HFFc6 (cell line): ENCODE results near the gene FA2H. TPM values are rescaled to one million over a fixed set of nuclear protein-coding genes. Genes with fewer than 3 reads are reported as not detected.

Experiments used
- DNase-seq: peaks from one replicate; pipeline ENCODE4 v3.0.0-alpha.2; 2018
- H3K27ac Mint-ChIP-seq: 2 replicates; pipeline ENCODE4 v1.8.0; 2020; ENCODE audit warnings: mild to moderate bottlenecking, mixed read lengths
- H3K27me3 Mint-ChIP-seq: 2 replicates; pipeline ENCODE4 v1.8.0; 2021; ENCODE audit warnings: mild to moderate bottlenecking, moderate library complexity, mixed read lengths; ENCODE audit not compliant: insufficient read depth
- H3K36me3 Mint-ChIP-seq: 2 replicates; pipeline ENCODE4 v1.8.0; 2021; ENCODE audit warnings: low read depth, mixed read lengths
- H3K4me1 Mint-ChIP-seq: 2 replicates; pipeline ENCODE4 v1.8.0; 2020; ENCODE audit warnings: low read depth, mixed read lengths
- H3K4me3 Mint-ChIP-seq: 2 replicates; pipeline ENCODE4 v1.8.0; 2020; ENCODE audit warnings: mild to moderate bottlenecking, moderate library complexity, mixed read lengths
- H3K9me3 Mint-ChIP-seq: 2 replicates; pipeline ENCODE4 v1.8.0; 2020; ENCODE audit warnings: mild to moderate bottlenecking, mixed read lengths
- total RNA-seq, 6 experiments: library from RNA; stranded (reverse); fragmentation: NEBNext Ultra II Directional; extraction: Animal tissue kit (Norgen Biotek cat#: 25700); gene quantifications; 2 replicates in 1 of 6; 3 replicates in 5 of 6; pipeline ENCODE4 v1.2.3, GENCODE V29; 2021
- TF ChIP-seq, protein P1 (sequence below): fragments of 200-600 bp; sonication (generic); IDR thresholded peaks from 2 replicates; pipeline ENCODE4 v1.5.0; 2021; ENCODE audit warnings: antibody characterized with exemption, mild to moderate bottlenecking

Gene FA2H
- total RNA-seq, 6 experiments from 2014 or later: not detected

GRCh38 chr16:74738816-74739215 is 35.8 kb downstream of the FA2H start:
- TF ChIP-seq, protein P1, sequence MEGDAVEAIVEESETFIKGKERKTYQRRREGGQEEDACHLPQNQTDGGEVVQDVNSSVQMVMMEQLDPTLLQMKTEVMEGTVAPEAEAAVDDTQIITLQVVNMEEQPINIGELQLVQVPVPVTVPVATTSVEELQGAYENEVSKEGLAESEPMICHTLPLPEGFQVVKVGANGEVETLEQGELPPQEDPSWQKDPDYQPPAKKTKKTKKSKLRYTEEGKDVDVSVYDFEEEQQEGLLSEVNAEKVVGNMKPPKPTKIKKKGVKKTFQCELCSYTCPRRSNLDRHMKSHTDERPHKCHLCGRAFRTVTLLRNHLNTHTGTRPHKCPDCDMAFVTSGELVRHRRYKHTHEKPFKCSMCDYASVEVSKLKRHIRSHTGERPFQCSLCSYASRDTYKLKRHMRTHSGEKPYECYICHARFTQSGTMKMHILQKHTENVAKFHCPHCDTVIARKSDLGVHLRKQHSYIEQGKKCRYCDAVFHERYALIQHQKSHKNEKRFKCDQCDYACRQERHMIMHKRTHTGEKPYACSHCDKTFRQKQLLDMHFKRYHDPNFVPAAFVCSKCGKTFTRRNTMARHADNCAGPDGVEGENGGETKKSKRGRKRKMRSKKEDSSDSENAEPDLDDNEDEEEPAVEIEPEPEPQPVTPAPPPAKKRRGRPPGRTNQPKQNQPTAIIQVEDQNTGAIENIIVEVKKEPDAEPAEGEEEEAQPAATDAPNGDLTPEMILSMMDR: no peak
- H3K27me3 Mint-ChIP-seq: peaks cover 4% of the 10 kb centered on the region
- no peak overlapping the region for H3K4me3 Mint-ChIP-seq
- DNase-seq: no peak
- H3K9me3 Mint-ChIP-seq: no peaks in the 10 kb centered on the region
- H3K4me1 Mint-ChIP-seq: peaks cover 37% of the 10 kb centered on the region
- no peaks in the 10 kb centered on the region for H3K36me3 Mint-ChIP-seq
- H3K27ac Mint-ChIP-seq: no peak overlapping the region

DNA sequence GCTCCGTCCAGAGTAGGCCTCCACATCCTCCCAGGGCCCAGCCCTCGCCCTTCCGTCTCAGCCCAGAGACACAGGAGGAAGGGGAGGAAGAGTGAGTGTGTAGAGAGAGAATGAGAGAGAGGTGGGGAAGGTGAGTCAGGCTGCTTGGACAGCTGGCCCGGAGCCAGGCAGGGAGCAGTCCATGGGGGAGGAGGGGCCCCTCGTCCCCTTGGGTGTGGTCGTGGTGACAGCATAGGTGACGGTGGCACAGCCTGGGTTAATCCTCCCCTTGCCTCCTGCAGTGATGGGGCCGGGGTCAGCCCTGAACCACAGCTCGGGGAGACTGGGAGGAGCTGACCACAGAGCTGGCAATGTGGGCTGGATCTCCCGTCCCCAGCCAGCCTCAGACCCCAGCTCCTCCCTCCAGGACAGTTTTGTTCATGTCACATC is 36.5 kb downstream of the FA2H start:
- TF ChIP-seq, protein P1: no peak
- no peak overlapping the region for H3K4me3 Mint-ChIP-seq
- no peaks in the 10 kb centered on the region for H3K9me3 Mint-ChIP-seq
- peaks cover 7% of the 10 kb centered on the region for H3K27me3 Mint-ChIP-seq
- H3K4me1 Mint-ChIP-seq: peaks cover 30% of the 10 kb centered on the region
- no peak overlapping the region for H3K27ac Mint-ChIP-seq
- H3K36me3 Mint-ChIP-seq: no peaks in the 10 kb centered on the region
- no peak for DNase-seq

DNA sequence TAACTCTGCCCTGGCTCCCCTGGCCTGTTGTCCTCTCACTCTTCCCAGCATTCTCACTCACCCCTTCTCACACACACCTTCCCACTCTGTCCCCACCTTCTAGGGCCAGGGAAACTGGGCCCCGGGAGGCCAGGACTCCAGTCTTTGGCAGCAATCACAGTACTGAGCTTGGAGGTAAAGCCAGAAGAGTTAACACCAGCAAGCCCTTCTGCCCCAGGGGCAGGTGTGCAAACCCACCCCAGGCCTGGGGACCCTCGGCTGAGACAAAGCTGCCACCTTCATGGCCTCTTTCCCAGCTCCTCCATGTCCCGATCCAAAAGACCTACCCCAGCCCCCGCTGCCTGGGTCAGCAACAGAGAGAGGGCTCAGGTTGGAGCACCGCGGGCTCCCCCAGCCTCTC is 37.1 kb downstream of the FA2H start:
- Mint-ChIP-seq H3K4me3 (no peak overlapping the region), H3K9me3 (no peaks in the 10 kb centered on the region), H3K27me3 (peaks cover 8% of the 10 kb centered on the region), H3K4me1 (peaks cover 25% of the 10 kb centered on the region), H3K36me3 (no peaks in the 10 kb centered on the region), H3K27ac (no peak overlapping the region)
- no peak for DNase-seq
- TF ChIP-seq, protein P1: no peak

DNA sequence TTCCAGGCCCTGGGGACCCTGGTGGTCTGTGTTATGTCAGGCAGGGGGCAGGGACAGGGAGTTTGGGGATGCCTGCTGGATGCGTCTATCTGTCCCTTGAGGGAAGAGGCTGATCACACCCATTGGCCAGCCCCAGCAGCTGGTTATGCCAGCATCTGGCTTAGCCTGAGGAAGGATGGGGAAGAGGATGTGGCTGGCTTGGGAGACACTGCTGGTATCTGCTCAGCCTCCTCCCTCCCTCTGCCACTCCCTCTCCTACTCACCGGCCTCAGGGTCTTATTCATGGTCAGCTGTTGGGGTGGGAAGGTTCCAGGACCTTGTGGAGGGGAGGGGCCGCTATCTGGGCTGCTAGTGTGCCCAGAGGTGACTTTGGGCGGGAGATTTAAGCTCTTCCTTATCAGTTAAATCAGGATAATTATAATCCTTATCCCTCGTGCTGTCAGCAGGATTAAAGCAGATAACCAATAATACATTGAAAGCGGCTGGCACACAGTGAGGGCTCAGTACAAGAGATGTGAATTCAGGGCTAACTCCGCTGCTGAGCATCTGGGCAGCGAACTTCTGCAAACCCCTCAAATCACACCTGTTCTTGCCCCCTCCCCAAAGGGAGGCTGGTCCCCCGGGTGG is 38.0 kb downstream of the FA2H start:
- TF ChIP-seq, protein P1: no peak
- Mint-ChIP-seq H3K9me3 (no peaks in the 10 kb centered on the region), H3K36me3 (no peaks in the 10 kb centered on the region), H3K27ac (no peak overlapping the region), H3K27me3 (peaks cover 16% of the 10 kb centered on the region), H3K4me3 (no peak overlapping the region), H3K4me1 (peaks cover 22% of the 10 kb centered on the region)
- no peak for DNase-seq

- Mint-ChIP-seq H3K4me1 (peaks cover 23% of the 10 kb centered on the region), H3K27ac (no peak overlapping the region), H3K27me3 (peaks cover 16% of the 10 kb centered on the region)
Measured at GRCh38 chr16:74735554-74735953, 39.1 kb downstream of the FA2H start.

More at GRCh38 chr16:74735554-74735953, 39.1 kb downstream of the FA2H start:
- TF ChIP-seq, protein P1: no peak
- no peak overlapping the region for H3K4me3 Mint-ChIP-seq
- H3K9me3 Mint-ChIP-seq: no peaks in the 10 kb centered on the region
- H3K36me3 Mint-ChIP-seq: no peaks in the 10 kb centered on the region
- DNase-seq: no peak
